Gastrocnemius medialis (tissue), 4 donors: ENCODE data around the gene COL23A1. TPM values are rescaled to one million over a fixed set of nuclear protein-coding genes. Genes with fewer than 3 reads are reported as not detected.

Source experiments
- ATAC-seq, 2 donors: fragments of 150-250 bp; one replicate each; pipeline ENCODE4 v1.9.1; 2016
- DNase-seq, 2 donors: peaks; one replicate each; pipeline ENCODE4 v3.0.0-alpha.2; 2019
- H3K27ac ChIP-seq, 4 donors: fragments of 200-600 bp; sonication (generic); 1 replicate in 1 of 4; 2 replicates in 3 of 4; pipeline ENCODE4 v1.5.1; 2016 to 2018; ENCODE audit warnings: mild to moderate bottlenecking in 2 of 4, moderate library complexity in 1 of 4
- H3K27me3 ChIP-seq, 3 donors: fragments of 200-600 bp; sonication (generic) in 2 of 3; 1 replicate in 1 of 3; 2 replicates in 2 of 3; pipeline versions ENCODE4 v1.5.1 to v1.6.0; 2016 to 2019; ENCODE audit warnings: mild to moderate bottlenecking in 1 of 3, moderate library complexity in 1 of 3
- H3K36me3 ChIP-seq, 2 donors: fragments of 200-600 bp; sonication (generic) in 1 of 2; one replicate each; pipeline ENCODE4 v1.5.1; 2017 to 2018
- H3K4me1 ChIP-seq, 2 donors: fragments of 200-600 bp; sonication (generic) in 1 of 2; one replicate each; pipeline ENCODE4 v1.5.1; 2016 to 2017; ENCODE audit warnings: mild to moderate bottlenecking in 2 of 2
- H3K4me3 ChIP-seq, 4 donors: fragments of 200-600 bp; sonication (generic) in 3 of 4; 1 replicate in 1 of 4; 2 replicates in 3 of 4; pipeline ENCODE4 v1.5.1; 2016 to 2019; ENCODE audit warnings: mild to moderate bottlenecking in 2 of 4
- H3K9me3 ChIP-seq, 3 donors: fragments of 200-600 bp; sonication (generic) in 2 of 3; 1 replicate in 1 of 3; 2 replicates in 2 of 3; pipeline ENCODE4 v1.5.1; 2016 to 2019
- POLR2A ChIP-seq, 2 donors: fragments of 450-650 bp; IDR thresholded peaks; one replicate each; pipeline ENCODE4 v1.6.1; 2017; ENCODE audit warnings: antibody characterized with exemption in 2 of 2, mild to moderate bottlenecking in 2 of 2, moderate library complexity in 2 of 2
- in situ Hi-C, 4 donors: fragments of 200-750 bp; cut with MboI; loops; one replicate each; pipeline versions ENCODE4 v1.15.0 to v1.8.0; 2017; ENCODE audit warnings: low sequenced_read_pairs in 4 of 4
- intact Hi-C: fragments of 100-400 bp; cut with DNase I; formaldehyde crosslinking; loops from one replicate; pipeline ENCODE4 v1.15.1; 2023; ENCODE audit warnings: low total_unique reads
- total RNA-seq, 4 donors: library from RNA; depleted of rRNA; stranded (reverse); fragments of >200 nt; gene quantifications; one replicate each; pipeline versions ENCODE4 v1.1.0 to v1.2.3, GENCODE V29; 2016
- TF ChIP-seq, protein P1 (sequence below), 5 experiments: fragments of 450-650 bp in 3 of 5; fragments of 200-600 bp in 2 of 5; sonication (generic) in 2 of 5; IDR thresholded peaks in 4 of 5; conservative IDR thresholded peaks in 1 of 5; 1 replicate in 4 of 5; 2 replicates in 1 of 5; pipeline ENCODE4 v1.5.1; 2016 to 2019; ENCODE audit warnings: antibody characterized with exemption in 5 of 5, mild to moderate bottlenecking in 3 of 5, moderate library complexity in 3 of 5

Gene COL23A1
- total RNA-seq, 4 donors from 2014 or later: 0.62 to 1.1 (median 0.97) TPM; not detected in 1

DNA sequence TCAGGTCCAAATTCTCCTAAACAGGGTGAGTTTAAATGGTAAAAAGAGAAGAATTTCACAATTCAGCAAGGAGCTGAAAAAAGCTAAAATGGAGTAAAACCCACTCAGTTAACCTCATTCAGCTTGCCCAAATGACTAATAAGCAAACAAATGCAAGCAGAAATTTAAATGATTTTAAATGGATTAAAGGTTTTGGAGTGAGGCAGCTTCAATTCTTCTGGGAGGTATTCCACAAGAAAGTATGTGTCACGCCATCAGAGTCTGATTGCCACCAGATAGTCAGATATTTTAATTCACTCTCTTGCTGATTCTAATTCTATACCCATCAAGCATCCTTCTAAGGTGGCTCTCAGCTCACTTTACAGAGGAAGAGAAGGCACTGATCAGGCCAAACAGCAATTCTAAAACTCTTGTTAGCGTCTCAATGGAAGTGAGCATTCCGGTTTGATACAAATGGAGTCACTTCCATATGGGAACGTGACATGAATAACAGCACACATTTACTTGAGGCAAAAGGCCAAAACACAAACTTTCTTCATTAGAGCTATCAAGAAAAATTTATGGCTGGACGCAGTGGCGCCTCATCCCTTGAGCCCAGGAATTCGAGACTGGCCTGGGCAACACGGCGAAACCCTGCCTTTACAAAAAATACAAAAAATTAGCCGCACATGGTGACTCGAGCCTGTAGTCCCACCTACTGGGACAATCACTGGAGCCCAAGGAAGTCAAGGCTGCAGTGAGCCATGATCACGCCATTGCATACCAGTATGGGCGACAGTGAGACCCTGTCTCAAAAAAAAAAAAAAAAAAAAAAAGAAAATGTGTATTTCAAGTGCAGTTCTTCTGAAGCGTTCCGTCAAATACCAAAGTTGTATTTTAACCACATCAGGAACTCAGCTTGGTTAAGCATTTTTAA lies 34.7 kb upstream of the COL23A1 start:
- Histone ChIP-seq H3K27me3 (no peaks in the 10 kb centered on the region), H3K36me3 (peaks cover 0 to 28% of the 10 kb centered on the region in 2 donors), H3K27ac (peak overlapping the region; percentile 91 to 100 (median 96)), H3K9me3 (no peaks in the 10 kb centered on the region), H3K4me1 (peaks cover 35 to 56% of the 10 kb centered on the region in 2 donors), H3K4me3 (peak overlapping the region; percentile 75 to 98 (median 80))
- no peak for DNase-seq
- TF ChIP-seq, protein P1, sequence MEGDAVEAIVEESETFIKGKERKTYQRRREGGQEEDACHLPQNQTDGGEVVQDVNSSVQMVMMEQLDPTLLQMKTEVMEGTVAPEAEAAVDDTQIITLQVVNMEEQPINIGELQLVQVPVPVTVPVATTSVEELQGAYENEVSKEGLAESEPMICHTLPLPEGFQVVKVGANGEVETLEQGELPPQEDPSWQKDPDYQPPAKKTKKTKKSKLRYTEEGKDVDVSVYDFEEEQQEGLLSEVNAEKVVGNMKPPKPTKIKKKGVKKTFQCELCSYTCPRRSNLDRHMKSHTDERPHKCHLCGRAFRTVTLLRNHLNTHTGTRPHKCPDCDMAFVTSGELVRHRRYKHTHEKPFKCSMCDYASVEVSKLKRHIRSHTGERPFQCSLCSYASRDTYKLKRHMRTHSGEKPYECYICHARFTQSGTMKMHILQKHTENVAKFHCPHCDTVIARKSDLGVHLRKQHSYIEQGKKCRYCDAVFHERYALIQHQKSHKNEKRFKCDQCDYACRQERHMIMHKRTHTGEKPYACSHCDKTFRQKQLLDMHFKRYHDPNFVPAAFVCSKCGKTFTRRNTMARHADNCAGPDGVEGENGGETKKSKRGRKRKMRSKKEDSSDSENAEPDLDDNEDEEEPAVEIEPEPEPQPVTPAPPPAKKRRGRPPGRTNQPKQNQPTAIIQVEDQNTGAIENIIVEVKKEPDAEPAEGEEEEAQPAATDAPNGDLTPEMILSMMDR (IDR thresholded peaks at IDR 0.05 in 4 of 5, conservative IDR thresholded peaks at IDR 0.05 in 1 of 5): no peak
- no peak for TF ChIP-seq POLR2A (IDR thresholded peaks at IDR 0.05)
- intact Hi-C loops (loop anchor here (10.0 kb wide), 3 partner anchors 240 to 1450 kb away; partner anchors contain the start of gene RNF130), in situ Hi-C loops (no loop called here)
- no peak for ATAC-seq

- no peaks in the 10 kb centered on the region for H3K27me3 ChIP-seq
- DNase-seq: no peak
- in situ Hi-C loops: no loop called here
- peaks cover 35 to 56% of the 10 kb centered on the region in 2 donors for H3K4me1 ChIP-seq
- ATAC-seq: peak; percentile 40 to 45
- peaks cover 0 to 49% of the 10 kb centered on the region in 2 donors for H3K36me3 ChIP-seq
- peak overlapping the region; percentile 51 to 98 (median 93) for H3K27ac ChIP-seq
- H3K9me3 ChIP-seq: no peaks in the 10 kb centered on the region
- peak; percentile 56 to 70 for TF ChIP-seq POLR2A (IDR thresholded peaks at IDR 0.05)
- TF ChIP-seq, protein P1 (IDR thresholded peaks at IDR 0.05 in 4 of 5, conservative IDR thresholded peaks at IDR 0.05 in 1 of 5): no peak
- intact Hi-C loops: loop anchor here (10.0 kb wide), 3 partner anchors 242 to 1452 kb away; partner anchors contain the start of gene RNF130
- peak overlapping the region; percentile 2 to 98 (median 41) for H3K4me3 ChIP-seq
These were observed 32.6 kb upstream of the COL23A1 start for GRCh38 chr5:178622679-178623247.

DNA sequence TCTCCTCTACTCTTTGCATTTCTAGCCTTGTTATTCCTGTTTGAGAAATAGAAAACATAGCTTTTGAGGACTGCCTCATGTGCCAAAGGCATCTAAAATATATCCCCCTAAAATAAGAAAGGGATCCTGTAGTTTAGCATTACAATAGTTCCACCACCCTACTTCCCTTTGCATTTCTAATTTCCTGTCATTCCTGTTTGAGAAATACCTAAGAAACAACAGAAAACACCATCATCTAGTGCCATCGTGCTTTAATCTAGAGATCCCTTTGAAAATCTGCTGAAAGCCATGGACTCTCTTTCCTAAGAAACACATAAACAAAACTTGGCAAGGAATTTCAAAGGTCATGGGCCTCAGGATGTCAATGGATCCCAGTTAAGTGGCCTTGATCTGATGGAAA lies 29.2 kb upstream of the COL23A1 start:
- peaks cover 28 to 42% of the 10 kb centered on the region in 2 donors for H3K4me1 ChIP-seq
- H3K36me3 ChIP-seq: peaks cover 0 to 83% of the 10 kb centered on the region in 2 donors

GRCh38 chr5:178612299-178612698 lies 22.1 kb upstream of the COL23A1 start:
- no peaks in the 10 kb centered on the region for H3K27me3 ChIP-seq
- ATAC-seq: peak in 1 of 2 donors; percentile 68
- in situ Hi-C loops (no loop called here), intact Hi-C loops (no loop called here)
- H3K9me3 ChIP-seq: no peaks in the 10 kb centered on the region
- TF ChIP-seq, protein P1 (IDR thresholded peaks at IDR 0.05 in 4 of 5, conservative IDR thresholded peaks at IDR 0.05 in 1 of 5): no peak
- no peak for TF ChIP-seq POLR2A (IDR thresholded peaks at IDR 0.05)
- no peak overlapping the region for H3K4me3 ChIP-seq
- H3K27ac ChIP-seq: peak overlapping the region in 3 of 4 donors; percentile 62 to 68 (median 63)
- peaks cover 0 to 95% of the 10 kb centered on the region in 2 donors for H3K36me3 ChIP-seq
- H3K4me1 ChIP-seq: peaks cover 9 to 18% of the 10 kb centered on the region in 2 donors
- DNase-seq: no peak

More for the DNA sequence above, 29.2 kb upstream of the COL23A1 start:
- DNase-seq (no peak), ATAC-seq (no peak)
- in situ Hi-C loops: no loop called here
- no peaks in the 10 kb centered on the region for H3K9me3 ChIP-seq
- no peaks in the 10 kb centered on the region for H3K27me3 ChIP-seq
- TF ChIP-seq POLR2A (IDR thresholded peaks at IDR 0.05): no peak
- TF ChIP-seq, protein P1 (IDR thresholded peaks at IDR 0.05 in 4 of 5, conservative IDR thresholded peaks at IDR 0.05 in 1 of 5): no peak
- H3K27ac ChIP-seq: no peak overlapping the region
- no peak overlapping the region for H3K4me3 ChIP-seq
- intact Hi-C loops: no loop called here
